ENCODE data around the gene CSRP3. TPM values are rescaled to one million over a fixed set of nuclear protein-coding genes. Genes with fewer than 3 reads are reported as not detected.
A peak's percentile ranks its signal among the peaks of the same experiment; 100 is the strongest.

CSRP3 gene
- total and polyA plus RNA-seq, 2 donors (not counting 3 experiments of a cell fraction or from before 2014, with no cell fraction given) = not detected

DNA sequence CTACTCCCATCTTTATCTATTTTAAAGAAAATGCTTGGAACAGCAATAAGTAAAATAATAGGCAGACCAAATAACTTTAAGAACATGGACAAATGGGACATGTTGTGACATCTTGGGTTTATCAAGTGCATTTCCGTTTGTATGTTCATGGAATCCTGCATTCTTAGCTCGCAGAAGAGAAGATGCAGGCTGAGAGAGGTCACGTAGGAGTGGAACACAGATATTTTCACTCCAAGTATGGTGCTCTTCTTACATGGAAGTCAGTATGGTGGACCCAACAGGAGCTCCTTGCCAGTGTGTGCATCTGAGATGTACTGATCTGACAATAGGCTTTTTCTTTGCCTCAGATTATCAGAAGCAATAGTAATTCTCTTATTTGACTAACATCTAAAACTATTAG lies 37.3 kb upstream of the CSRP3 start:
- Histone ChIP-seq H3K27ac (ENCODE audit: insufficient read depth, low read depth, low read length) (no peak overlapping the region), H3K4me1 (ENCODE audit: control insufficient read depth, extremely low read depth, insufficient read depth, low read length) (peaks cover 22% of the 10 kb centered on the region), H2AFZ (ENCODE audit: low read depth, low read length) (peak overlapping the region; percentile 27), H3K9me1 (replicated peaks; ENCODE audit: control insufficient read depth, extremely low read depth, insufficient read depth, low read length) (no peaks in the 10 kb centered on the region), H3K9ac (replicated peaks; ENCODE audit: extremely low read depth, insufficient read depth, low read length) (peak overlapping the region; percentile 80), H3K9me3 (replicated peaks; ENCODE audit: control insufficient read depth, insufficient read depth, low read length) (no peaks in the 10 kb centered on the region), H4K20me1 (replicated peaks; ENCODE audit: control insufficient read depth, extremely low read depth, insufficient read depth, low read length) (no peaks in the 10 kb centered on the region), H3K79me2 (ENCODE audit: control insufficient read depth, insufficient read depth, low read length) (peaks cover 34% of the 10 kb centered on the region), H3K4me3 (replicated peaks in 1 of 3; ENCODE audit: insufficient read depth in 1 of 3, low read depth in 1 of 3, low read length in 3 of 3) (peak overlapping the region in 2 of 3 experiments; percentile 88), H3K27me3 (ENCODE audit: control insufficient read depth in 2 of 2, insufficient read depth in 2 of 2, low read length in 2 of 2) (no peaks in the 10 kb centered on the region), H3K36me3 (ENCODE audit: control insufficient read depth in 2 of 2, extremely low read depth in 1 of 2, insufficient read depth in 2 of 2, low read length in 2 of 2) (peaks cover 0 to 9% of the 10 kb centered on the region in 2 experiments), H3K4me2 (ENCODE audit: insufficient read depth, low read length) (peak overlapping the region; percentile 79)
- TF ChIP-seq EZH2 (IDR thresholded peaks at IDR 0.05; ENCODE audit: borderline replicate concordance, low read depth, low read length, severe bottlenecking) = no peak
- no peak for TF ChIP-seq FOS (IDR thresholded peaks at IDR 0.05; ENCODE audit: borderline replicate concordance, insufficient read depth, low read length)
- CTCF ChIA-PET = interaction anchor here (0.6 to 1.9 kb wide), 5 partner anchors 21 to 558 kb away, joined by 3 to 12 read pairs (median 3); no protein-coding TSS in a partner anchor
- FAIRE-seq (no peak), DNase-seq (ENCODE audit: low read depth, low spot score) (peak; percentile 41)
- intact Hi-C loops (cut with micrococcal nuclease) = no loop called here
- TSS peak; percentile 8 for BruUV-seq (replicated peaks)
- POLR2A ChIA-PET = no interaction called here
- dilution Hi-C loops (cut with MboI; ENCODE audit: extremely low pct_ligation_motif_present, low sequenced_read_pairs) = no loop called here

GRCh38 chr11:19237813-19238212 lies 36.0 kb upstream of the CSRP3 start:
- BruUV-seq (replicated peaks) = no TSS peak
- H3K4me2 ChIP-seq (ENCODE audit: insufficient read depth, low read length) = peak overlapping the region; percentile 79
- no peaks in the 10 kb centered on the region for H4K20me1 ChIP-seq (replicated peaks; ENCODE audit: control insufficient read depth, extremely low read depth, insufficient read depth, low read length)
- peaks cover 0 to 9% of the 10 kb centered on the region in 2 experiments for H3K36me3 ChIP-seq (ENCODE audit: control insufficient read depth in 2 of 2, extremely low read depth in 1 of 2, insufficient read depth in 2 of 2, low read length in 2 of 2)
- no peak overlapping the region for H3K9ac ChIP-seq (replicated peaks; ENCODE audit: extremely low read depth, insufficient read depth, low read length)
- no peak for TF ChIP-seq POLR2A (IDR thresholded peaks at IDR 0.05; ENCODE audit: low read depth, low read length)
- no peak for TF ChIP-seq MYC (IDR thresholded peaks at IDR 0.05; ENCODE audit: low read depth, low read length)
- TF ChIP-seq MAX (IDR thresholded peaks at IDR 0.05; ENCODE audit: insufficient read depth, insufficient read length) = no peak
- TF ChIP-seq EZH2 (IDR thresholded peaks at IDR 0.05; ENCODE audit: borderline replicate concordance, low read depth, low read length, severe bottlenecking) = no peak
- no peak for TF ChIP-seq POLR2AphosphoS5 (IDR thresholded peaks at IDR 0.05; ENCODE audit: insufficient read depth, low read depth, low read length)
- no peak for TF ChIP-seq JUN (IDR thresholded peaks at IDR 0.05; ENCODE audit: borderline replicate concordance, insufficient read depth, insufficient read length, low read depth)
- TF ChIP-seq CTCF (IDR thresholded peaks at IDR 0.05; ENCODE audit: extremely low read depth in 1 of 2, insufficient read depth in 1 of 2, low read depth in 1 of 2, low read length in 2 of 2) = no peak
- no peak for TF ChIP-seq FOS (IDR thresholded peaks at IDR 0.05; ENCODE audit: borderline replicate concordance, insufficient read depth, low read length)
- TF ChIP-seq GATA2 (IDR thresholded peaks at IDR 0.05; ENCODE audit: insufficient read depth, insufficient read length, low read depth, low read length) = no peak
- H3K27ac ChIP-seq (ENCODE audit: insufficient read depth, low read depth, low read length) = no peak overlapping the region
- no peaks in the 10 kb centered on the region for H3K9me1 ChIP-seq (replicated peaks; ENCODE audit: control insufficient read depth, extremely low read depth, insufficient read depth, low read length)
- no peaks in the 10 kb centered on the region for H3K9me3 ChIP-seq (replicated peaks; ENCODE audit: control insufficient read depth, insufficient read depth, low read length)
- H2AFZ ChIP-seq (ENCODE audit: low read depth, low read length) = no peak overlapping the region
- H3K4me3 ChIP-seq (replicated peaks in 1 of 3; ENCODE audit: insufficient read depth in 1 of 3, low read depth in 1 of 3, low read length in 3 of 3) = no peak overlapping the region
- dilution Hi-C loops (cut with MboI; ENCODE audit: extremely low pct_ligation_motif_present, low sequenced_read_pairs) (no loop called here), intact Hi-C loops (cut with micrococcal nuclease) (no loop called here)
- ChIA-PET POLR2A (no interaction called here), CTCF (interaction anchor here (1.3 to 4.2 kb wide), 4 partner anchors 15 to 161 kb away, joined by 3 to 15 read pairs (median 4); no protein-coding TSS in a partner anchor)
- no peak for FAIRE-seq
- DNase-seq (ENCODE audit: low read depth, low spot score) = no peak
- no peaks in the 10 kb centered on the region for H3K27me3 ChIP-seq (ENCODE audit: control insufficient read depth in 2 of 2, insufficient read depth in 2 of 2, low read length in 2 of 2)
- H3K79me2 ChIP-seq (ENCODE audit: control insufficient read depth, insufficient read depth, low read length) = peaks cover 34% of the 10 kb centered on the region
- H3K4me1 ChIP-seq (ENCODE audit: control insufficient read depth, extremely low read depth, insufficient read depth, low read length) = peaks cover 28% of the 10 kb centered on the region

Measured in endothelial cell of umbilical vein (primary cell).